GM19025 (cell line): ENCODE measurements around the gene CPTP.
"Not testable (repeated sequence)": the region's sequence is repeated elsewhere in the genome, so short reads cannot be mapped to it uniquely, and the experiment has no call there.

Experiments
- ATAC-seq: cut with Tn5 transposase; IDR thresholded peaks from one replicate; pipeline ENCODE4 v1.9.1; 2021; ENCODE audit warnings: mild to moderate bottlenecking, low read depth, moderate library complexity; ENCODE audit not compliant: unreplicated experiment

Gene CPTP

GRCh38 chr1:1305300-1306069, 19.1 kb upstream of the CPTP start:
- no peak for ATAC-seq

- no peak for ATAC-seq
Observed at GRCh38 chr1:1306070-1306660, 18.4 kb upstream of the CPTP start.

GRCh38 chr1:1306661-1307260, 17.8 kb upstream of the CPTP start:
- ATAC-seq, result no peak

GRCh38 chr1:1307261-1307922, 17.2 kb upstream of the CPTP start:
- peak; percentile 7 for ATAC-seq

GRCh38 chr1:1307923-1308755, 16.5 kb upstream of the CPTP start, which contains the start of the genes ACAP3 and PUSL1:
TSS of gene ACAP3 (minus strand) at chr1:1307930. CDS start at chr1:1307815, 115 bp downstream.
TSS of gene PUSL1 (plus strand) at chr1:1308597. CDS start at chr1:1308644, 47 bp downstream.
- peak; percentile 59 for ATAC-seq

- no peak for ATAC-seq
Observed at GRCh38 chr1:1308756-1309250, 15.8 kb upstream of the CPTP start.

GRCh38 chr1:1309251-1310108, 15.1 kb upstream of the CPTP start:
- no peak for ATAC-seq

- no peak for ATAC-seq
Observed at GRCh38 chr1:1310109-1310385, 14.6 kb upstream of the CPTP start.

GRCh38 chr1:1310476-1311053, 14.0 kb upstream of the CPTP start:
- ATAC-seq, result no peak

GRCh38 chr1:1311107-1312104, 13.2 kb upstream of the CPTP start:
- ATAC-seq, result no peak

GRCh38 chr1:1312450-1313314, 11.9 kb upstream of the CPTP start:
- ATAC-seq, result no peak

- no peak for ATAC-seq
Observed at GRCh38 chr1:1313500-1314236, 10.9 kb upstream of the CPTP start.

GRCh38 chr1:1314237-1314586, 10.4 kb upstream of the CPTP start:
- ATAC-seq, result no peak

GRCh38 chr1:1314678-1315335, 9.8 kb upstream of the CPTP start:
- no peak for ATAC-seq

- no peak for ATAC-seq
Observed at GRCh38 chr1:1315435-1315954, 9.1 kb upstream of the CPTP start.

GRCh38 chr1:1316199-1316598, 8.4 kb upstream of the CPTP start:
- not testable (repeated sequence) for ATAC-seq
